Prostate gland (tissue), 2 donors: Measurements from ENCODE around the gene CD300A.

ENCODE experiments used
- POLR2AphosphoS5 ChIP-seq: sonication (generic); formaldehyde crosslinking; IDR thresholded peaks from one replicate; pipeline ENCODE4 v1.6.1; 2017; ENCODE audit warnings: antibody characterized with exemption
- TF ChIP-seq, protein P1 (sequence below), 4 experiments: fragments of 200-600 bp in 2 of 4; fragments of 450-650 bp in 2 of 4; sonication (generic) in 2 of 4; IDR thresholded peaks; 1 replicate in 3 of 4; 2 replicates in 1 of 4; pipeline ENCODE4 v1.5.1; 2016 to 2019; ENCODE audit warnings: antibody characterized with exemption in 4 of 4, mild to moderate bottlenecking in 2 of 4, moderate library complexity in 2 of 4

DNA sequence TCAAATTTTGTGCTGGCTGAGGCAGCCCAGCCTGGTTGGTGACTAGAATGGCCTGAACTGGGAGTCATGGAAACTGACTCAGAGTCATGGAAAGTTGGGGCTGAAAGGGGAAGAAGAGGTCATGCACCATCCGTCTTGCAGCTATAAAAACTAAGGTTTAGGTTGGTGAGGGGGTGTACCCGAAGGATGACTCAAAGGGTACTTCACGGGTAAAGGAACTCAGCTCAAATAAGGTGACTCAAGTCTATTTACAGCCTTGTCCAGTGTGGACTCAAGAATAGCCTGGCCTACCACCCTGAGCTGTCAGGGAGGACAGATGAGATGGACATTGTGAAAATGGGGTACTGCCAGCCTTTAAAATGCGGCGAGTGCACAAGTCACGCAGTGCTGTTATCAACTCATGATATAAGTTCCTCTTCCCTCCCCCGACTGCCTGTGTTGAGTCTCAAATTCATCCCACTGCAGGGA, 46.2 kb downstream of the CD300A start:
- TF ChIP-seq, protein P1, sequence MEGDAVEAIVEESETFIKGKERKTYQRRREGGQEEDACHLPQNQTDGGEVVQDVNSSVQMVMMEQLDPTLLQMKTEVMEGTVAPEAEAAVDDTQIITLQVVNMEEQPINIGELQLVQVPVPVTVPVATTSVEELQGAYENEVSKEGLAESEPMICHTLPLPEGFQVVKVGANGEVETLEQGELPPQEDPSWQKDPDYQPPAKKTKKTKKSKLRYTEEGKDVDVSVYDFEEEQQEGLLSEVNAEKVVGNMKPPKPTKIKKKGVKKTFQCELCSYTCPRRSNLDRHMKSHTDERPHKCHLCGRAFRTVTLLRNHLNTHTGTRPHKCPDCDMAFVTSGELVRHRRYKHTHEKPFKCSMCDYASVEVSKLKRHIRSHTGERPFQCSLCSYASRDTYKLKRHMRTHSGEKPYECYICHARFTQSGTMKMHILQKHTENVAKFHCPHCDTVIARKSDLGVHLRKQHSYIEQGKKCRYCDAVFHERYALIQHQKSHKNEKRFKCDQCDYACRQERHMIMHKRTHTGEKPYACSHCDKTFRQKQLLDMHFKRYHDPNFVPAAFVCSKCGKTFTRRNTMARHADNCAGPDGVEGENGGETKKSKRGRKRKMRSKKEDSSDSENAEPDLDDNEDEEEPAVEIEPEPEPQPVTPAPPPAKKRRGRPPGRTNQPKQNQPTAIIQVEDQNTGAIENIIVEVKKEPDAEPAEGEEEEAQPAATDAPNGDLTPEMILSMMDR (IDR thresholded peaks at IDR 0.05), result no peak
- no peak for TF ChIP-seq POLR2AphosphoS5
